KOPT-K1 (cell line): ENCODE results near the gene PHPT1.
"Not testable (repeated sequence)": the region's sequence is repeated elsewhere in the genome, so short reads cannot be mapped to it uniquely, and the experiment has no call there.

Experiments
- H3K27ac ChIP-seq: fragments of 200-600 bp; sonication (generic); 2 replicates; pipeline ENCODE4 v1.5.1; 2016; ENCODE audit warnings: antibody characterized with exemption, mild to moderate bottlenecking, low read depth, low read length; ENCODE audit not compliant: poor library complexity, severe bottlenecking
- H3K36me3 ChIP-seq: fragments of 200-600 bp; sonication (generic); 2 replicates; pipeline ENCODE4 v1.5.1; 2017; ENCODE audit warnings: antibody characterized with exemption, mild to moderate bottlenecking, low read length, moderate library complexity; ENCODE audit not compliant: insufficient read depth
- H3K9me3 ChIP-seq: fragments of 200-600 bp; sonication (generic); 2 replicates; pipeline ENCODE4 v1.5.1; 2017; ENCODE audit warnings: antibody characterized with exemption, low read length, mild to moderate bottlenecking; ENCODE audit not compliant: insufficient read depth, poor library complexity, severe bottlenecking

The PHPT1 gene

GRCh38 chr9:136857581-136858412 is 8.6 kb downstream of the PHPT1 start:
- H3K36me3 ChIP-seq, result peaks cover 19% of the 10 kb centered on the region; the same call in 1 of the 2 replicates
- H3K27ac ChIP-seq, result no peak overlapping the region
- H3K9me3 ChIP-seq, result no peaks in the 10 kb centered on the region

- Histone ChIP-seq H3K9me3 (no peaks in the 10 kb centered on the region), H3K27ac (no peak overlapping the region), H3K36me3 (peaks cover 25% of the 10 kb centered on the region)
Measured at GRCh38 chr9:136858452-136858843, 9.2 kb downstream of the PHPT1 start.

GRCh38 chr9:136858844-136859757 is 9.9 kb downstream of the PHPT1 start:
- Histone ChIP-seq H3K36me3 (peaks cover 32% of the 10 kb centered on the region), H3K9me3 (no peaks in the 10 kb centered on the region), H3K27ac (no peak overlapping the region)

- Histone ChIP-seq H3K27ac (no peak overlapping the region), H3K36me3 (peaks cover 34% of the 10 kb centered on the region), H3K9me3 (no peaks in the 10 kb centered on the region)
Measured at GRCh38 chr9:136860529-136860928, 11.3 kb downstream of the PHPT1 start.

- H3K36me3 ChIP-seq, result peaks cover 34% of the 10 kb centered on the region
- no peak overlapping the region for H3K27ac ChIP-seq
- no peaks in the 10 kb centered on the region for H3K9me3 ChIP-seq
Measured at GRCh38 chr9:136860933-136861873, 12.0 kb downstream of the PHPT1 start.

GRCh38 chr9:136861874-136862457 is 12.8 kb downstream of the PHPT1 start:
- Histone ChIP-seq H3K9me3 (no peaks in the 10 kb centered on the region), H3K27ac (no peak overlapping the region), H3K36me3 (peaks cover 34% of the 10 kb centered on the region)

- H3K27ac ChIP-seq, result no peak overlapping the region
- no peaks in the 10 kb centered on the region for H3K9me3 ChIP-seq
- peaks cover 34% of the 10 kb centered on the region for H3K36me3 ChIP-seq
Measured at GRCh38 chr9:136862849-136863622, 13.8 kb downstream of the PHPT1 start.

GRCh38 chr9:136863623-136864273 is 14.5 kb downstream of the PHPT1 start:
- no peak overlapping the region for H3K27ac ChIP-seq

GRCh38 chr9:136865041-136865767 is 16.0 kb downstream of the PHPT1 start:
- no peaks in the 10 kb centered on the region for H3K9me3 ChIP-seq
- H3K27ac ChIP-seq, result peak overlapping the region; percentile 71
- H3K36me3 ChIP-seq, result peaks cover 34% of the 10 kb centered on the region

More at GRCh38 chr9:136863623-136864273, 14.5 kb downstream of the PHPT1 start:
- Histone ChIP-seq H3K36me3 (peaks cover 34% of the 10 kb centered on the region), H3K9me3 (no peaks in the 10 kb centered on the region)

GRCh38 chr9:136865768-136866103 is 16.5 kb downstream of the PHPT1 start:
- Histone ChIP-seq H3K36me3 (peaks cover 34% of the 10 kb centered on the region), H3K9me3 (no peaks in the 10 kb centered on the region), H3K27ac (peak overlapping the region; percentile 71)

- peaks cover 24% of the 10 kb centered on the region for H3K36me3 ChIP-seq
- peak overlapping the region; percentile 71 for H3K27ac ChIP-seq
- H3K9me3 ChIP-seq, result not testable (repeated sequence)
Measured at GRCh38 chr9:136866898-136867421, 17.8 kb downstream of the PHPT1 start.

GRCh38 chr9:136867480-136867879 is 18.3 kb downstream of the PHPT1 start:
- H3K36me3 ChIP-seq, result peaks cover 19% of the 10 kb centered on the region
- no peak overlapping the region for H3K27ac ChIP-seq
- peaks cover 5% of the 10 kb centered on the region for H3K9me3 ChIP-seq

GRCh38 chr9:136867917-136868316 is 18.7 kb downstream of the PHPT1 start:
- Histone ChIP-seq H3K9me3 (peaks cover 10% of the 10 kb centered on the region), H3K36me3 (peaks cover 15% of the 10 kb centered on the region), H3K27ac (no peak overlapping the region)
